GM21576 (cell line): ENCODE data around the gene EFL1.

Experiments used
- ATAC-seq: cut with Tn5 transposase; IDR thresholded peaks from one replicate; pipeline ENCODE4 v1.9.1; 2021; ENCODE audit warnings: mild to moderate bottlenecking, moderate library complexity; ENCODE audit not compliant: unreplicated experiment

The EFL1 gene

DNA sequence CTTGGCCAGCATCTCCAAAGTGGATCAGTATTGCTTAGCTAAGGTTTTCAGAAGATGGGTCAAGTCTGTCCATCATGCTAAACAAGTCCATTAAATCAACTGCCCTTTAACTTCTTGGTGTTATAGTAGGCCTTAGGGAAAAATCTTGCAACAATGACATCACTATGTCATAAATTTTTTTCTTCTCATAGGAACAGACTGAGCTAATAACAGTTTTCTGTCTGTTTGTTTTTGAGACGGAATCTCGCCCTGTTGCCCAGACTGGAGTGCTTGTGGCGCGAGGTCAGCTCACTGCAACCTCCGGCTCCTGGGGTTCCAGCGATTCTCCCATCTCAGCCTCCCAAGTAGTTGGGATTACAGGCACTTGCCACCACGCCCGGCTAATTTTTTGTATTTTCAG lies 94.2 kb downstream of the EFL1 start:
- ATAC-seq: no peak

DNA sequence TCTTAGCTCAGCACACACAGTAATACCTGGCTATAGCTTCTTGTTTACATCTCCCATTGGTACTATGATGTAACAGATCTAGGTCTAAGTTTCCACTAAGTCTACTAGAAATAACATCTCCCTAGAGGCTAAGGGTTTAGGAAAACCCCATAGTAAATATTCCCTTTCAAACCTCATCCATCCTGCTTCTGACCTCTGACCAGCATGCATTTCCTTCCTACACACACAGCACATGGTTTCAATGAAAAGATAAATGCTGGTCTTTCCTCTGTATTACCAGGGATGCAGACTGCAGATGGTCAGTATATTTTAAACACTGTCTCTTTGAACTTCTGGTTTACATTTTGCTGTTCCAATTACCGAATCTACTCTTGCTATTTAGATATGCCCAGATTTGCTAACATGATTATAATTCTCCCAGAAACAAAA lies 96.6 kb downstream of the EFL1 start:
- no peak for ATAC-seq

DNA sequence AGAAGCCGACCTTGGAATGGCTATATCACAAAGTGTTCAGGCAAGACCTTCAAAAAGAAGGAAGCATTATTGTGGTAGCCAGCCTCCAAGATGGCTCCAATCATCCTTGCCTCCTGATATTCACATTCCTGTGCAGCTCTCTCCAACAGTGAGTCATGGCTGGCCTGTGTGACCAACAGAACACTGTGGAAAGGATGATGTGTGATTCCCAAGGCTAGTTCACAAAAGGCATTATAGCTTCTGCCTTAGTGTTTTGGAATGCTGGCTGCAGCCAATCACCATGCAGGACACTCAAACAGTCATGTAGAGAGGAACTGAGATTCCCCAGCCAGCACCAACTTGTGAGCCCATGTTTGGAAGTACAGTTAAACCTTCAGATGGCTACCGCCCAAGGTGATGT lies 102.6 kb downstream of the EFL1 start:
- no peak for ATAC-seq

DNA sequence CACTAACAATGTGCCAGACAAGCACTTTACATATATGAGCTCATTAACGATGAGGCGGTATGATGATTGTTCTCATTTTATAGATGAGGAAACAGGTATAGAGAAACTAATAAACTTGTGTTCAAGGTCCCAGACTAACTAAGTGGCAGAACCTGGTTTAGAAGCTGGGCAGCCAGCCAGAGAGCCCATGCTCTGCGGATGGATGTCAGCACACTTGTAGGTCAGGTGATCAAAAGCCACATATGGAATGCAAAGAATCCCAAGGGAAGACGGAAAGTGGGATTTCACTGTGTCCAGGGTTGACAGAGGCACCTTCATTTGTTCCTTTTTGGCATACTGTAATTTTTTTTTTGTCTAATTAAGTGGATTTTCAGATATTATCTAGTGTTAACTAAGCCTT lies 103.7 kb downstream of the EFL1 start:
- no peak for ATAC-seq

DNA sequence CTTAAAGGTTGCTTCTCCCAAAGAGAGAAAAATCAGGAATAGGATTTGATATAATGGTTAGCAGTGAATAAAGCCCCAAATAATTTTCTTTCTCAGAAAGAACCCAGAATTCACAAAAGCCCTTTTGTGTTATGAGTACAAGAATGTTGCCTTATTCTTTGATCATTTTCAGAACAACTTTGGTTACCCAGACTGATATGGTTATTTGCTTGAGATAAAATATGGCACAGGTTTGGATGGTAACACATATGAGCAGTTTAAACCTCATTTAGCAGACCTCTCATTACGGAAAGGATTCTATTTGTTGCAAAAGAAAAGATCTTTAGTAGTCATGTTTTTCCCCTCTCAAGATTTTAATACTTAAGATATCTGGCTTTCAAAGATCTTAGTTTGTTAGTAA lies 111.9 kb downstream of the EFL1 start:
- no peak for ATAC-seq

DNA sequence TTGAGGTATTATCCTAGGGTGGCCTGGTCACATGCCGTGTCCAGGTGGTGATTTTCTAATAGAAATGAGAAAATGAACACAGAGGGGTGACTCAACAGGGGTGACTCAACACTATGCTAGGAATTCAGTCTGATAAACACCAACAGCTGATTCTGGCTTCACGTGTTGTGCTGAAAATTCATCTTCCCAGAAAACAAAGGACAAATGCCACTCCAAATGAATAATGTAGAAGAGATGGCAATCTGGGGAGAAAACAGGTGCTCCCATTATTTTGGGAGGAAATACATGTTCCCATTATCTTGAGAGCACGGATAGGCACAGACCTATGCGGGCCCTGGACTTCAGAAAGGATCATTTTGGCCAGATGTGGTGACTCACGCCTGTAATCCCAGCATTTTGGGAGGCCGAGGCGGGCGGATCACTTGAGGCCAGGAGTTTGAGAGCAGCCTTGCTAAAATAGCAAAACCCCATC lies 115.5 kb downstream of the EFL1 start:
- no peak for ATAC-seq

DNA sequence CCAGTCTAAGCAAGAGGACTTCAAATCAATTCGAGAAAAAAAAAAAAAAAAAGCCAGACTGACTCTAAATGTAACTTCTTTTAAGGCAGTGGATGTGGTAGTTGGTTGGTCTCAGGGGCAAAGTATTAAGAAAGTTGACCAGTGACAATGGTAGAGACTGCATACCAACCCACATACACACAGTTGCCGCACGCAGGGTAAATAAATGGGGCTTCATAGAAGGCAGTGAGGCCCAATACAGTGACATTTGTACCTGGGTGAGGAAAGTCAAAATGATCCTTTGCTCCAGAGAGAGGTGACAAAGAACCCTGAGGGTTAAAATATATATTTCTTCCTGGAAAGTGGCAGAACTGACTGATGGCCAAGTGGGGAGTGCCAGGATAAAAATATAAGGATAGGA lies 116.0 kb downstream of the EFL1 start:
- ATAC-seq: no peak

DNA sequence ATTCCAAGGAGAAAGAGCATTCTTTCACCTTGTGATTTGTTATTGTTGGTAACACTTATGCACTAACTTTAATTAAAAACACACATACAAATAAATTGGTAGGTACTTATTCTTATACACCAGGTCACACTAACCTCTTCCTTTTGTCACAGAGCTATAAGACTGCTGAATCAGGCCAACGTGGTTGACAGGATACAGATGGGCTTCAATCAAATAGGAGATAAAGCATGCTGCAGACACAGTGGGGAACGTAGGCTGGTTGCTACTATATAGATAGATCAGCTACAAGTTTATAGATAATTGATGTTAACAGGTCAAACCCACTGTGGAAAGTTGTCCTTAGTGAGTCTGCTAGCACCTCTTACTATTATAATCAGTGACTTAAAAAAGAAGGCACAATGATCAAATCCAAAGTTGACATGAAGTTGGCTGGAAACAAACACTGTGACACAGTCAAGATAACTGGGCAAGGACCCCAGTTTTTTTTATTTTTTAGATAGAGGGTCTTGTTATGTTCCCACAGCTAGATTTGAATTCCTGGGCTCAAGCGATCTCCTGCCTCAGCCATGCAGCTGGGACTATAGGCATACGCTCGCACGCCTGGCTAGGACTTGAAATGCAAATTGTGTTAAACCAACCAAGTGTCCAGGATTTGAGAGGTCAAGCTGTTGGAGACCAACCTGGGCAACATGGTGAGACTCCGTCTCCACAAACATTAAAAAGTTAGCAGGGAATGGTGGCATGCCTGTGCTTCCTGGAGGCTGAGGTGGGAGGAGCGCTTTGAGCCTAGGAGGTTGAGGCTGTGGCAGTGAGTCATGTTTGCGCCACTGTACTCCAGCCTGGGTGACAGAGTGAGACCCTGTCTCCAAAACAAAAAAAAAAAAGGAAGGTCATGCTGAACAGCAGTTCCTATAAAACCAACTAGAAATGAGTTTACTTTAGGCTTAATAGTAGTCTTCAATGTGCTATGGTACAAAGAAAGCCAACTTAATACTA lies 118.8 kb downstream of the EFL1 start:
- no peak for ATAC-seq

DNA sequence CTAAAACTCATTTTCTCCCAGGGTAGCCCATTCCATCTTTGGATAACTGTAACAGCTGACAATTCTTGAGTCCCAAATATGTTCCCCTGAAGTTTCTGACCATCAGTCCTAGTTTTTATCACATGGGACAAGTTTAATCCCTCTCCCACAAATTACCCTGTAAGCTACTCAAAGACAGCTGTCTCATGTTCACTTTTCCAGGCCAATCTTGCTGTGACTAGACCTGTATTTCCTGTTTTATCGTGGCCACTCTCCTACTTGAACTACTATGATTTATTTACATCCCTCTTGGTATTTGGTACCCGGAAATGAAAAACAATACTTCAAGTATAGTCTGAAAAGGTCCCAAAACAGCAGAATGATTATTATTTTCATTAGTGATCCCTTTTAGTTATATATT lies 121.6 kb downstream of the EFL1 start:
- ATAC-seq: no peak

DNA sequence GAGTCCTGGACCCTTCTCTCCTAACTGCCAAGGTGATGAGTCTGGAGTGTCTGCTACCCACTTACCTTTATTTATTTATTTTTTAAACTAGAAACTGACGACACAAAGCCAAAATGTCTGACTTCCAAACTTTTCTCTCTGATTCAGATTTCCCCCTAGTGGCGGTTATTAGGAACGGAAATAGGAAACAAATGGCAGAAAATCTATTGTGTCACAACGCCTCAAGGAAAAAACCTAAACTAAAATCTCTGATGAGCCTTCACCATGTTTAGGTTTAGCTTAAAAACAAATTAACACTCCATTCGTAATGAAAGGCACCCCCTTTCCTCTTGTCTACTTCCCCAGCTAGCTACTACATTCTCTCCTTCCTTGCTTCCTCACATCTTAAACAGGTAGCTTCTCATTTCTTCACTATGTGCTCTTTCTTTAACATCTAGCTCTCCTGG lies 122.7 kb downstream of the EFL1 start:
- ATAC-seq: no peak

DNA sequence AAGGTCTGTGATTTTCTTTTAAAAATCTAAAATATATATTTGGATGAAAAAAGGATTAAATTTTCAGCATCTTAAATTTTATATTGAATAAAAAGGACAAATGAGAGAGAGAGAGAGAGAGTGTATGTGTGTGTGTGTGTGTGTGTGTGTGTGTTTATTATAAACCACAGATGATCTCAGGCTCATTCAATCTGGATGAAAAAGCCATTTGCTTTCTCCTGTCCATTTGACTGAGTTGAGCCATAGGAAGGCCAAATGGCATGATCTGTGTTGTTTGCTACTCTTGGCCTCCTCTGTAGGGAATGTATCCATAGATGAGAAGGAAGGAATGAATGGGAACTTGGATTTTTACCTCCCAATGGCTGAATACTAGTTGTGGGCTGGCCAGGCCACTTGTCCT lies 124.2 kb downstream of the EFL1 start:
- no peak for ATAC-seq

DNA sequence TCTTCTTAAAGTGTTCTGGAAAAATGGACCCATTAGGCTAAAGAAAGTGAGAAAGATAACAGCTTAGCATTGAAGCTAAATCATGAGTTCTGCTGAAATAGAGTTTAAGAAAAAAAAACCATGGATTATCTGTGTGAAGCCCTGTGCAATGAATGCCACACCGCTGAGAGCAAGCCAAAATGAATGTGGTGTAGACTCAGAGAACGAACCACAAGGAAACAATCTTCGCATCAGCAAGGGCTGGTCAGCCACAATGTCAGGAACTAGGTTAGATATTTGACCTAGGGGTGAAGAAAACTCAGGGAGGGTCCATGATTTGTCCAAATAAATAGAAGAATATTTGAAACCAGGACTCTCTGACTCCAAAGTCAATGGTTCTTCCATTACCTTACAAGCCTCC lies 125.3 kb downstream of the EFL1 start:
- ATAC-seq: no peak

DNA sequence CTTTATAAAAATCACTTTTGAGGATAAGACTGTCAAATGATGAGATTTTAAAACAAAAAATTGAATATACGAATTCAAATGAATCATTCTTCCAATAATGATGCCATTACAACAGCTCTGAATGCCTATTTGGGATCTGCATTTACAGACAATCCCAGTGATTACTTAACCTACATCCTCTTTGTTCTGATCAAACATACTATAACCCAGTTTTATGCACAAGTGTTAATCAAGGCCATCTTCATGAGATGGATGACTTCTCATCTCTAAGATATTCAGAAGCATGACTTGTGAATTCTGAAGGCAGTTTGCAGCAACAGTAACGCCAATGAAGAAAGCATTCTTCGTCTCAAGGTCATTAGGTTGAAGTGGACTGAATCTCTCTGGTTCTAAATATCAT lies 126.4 kb downstream of the EFL1 start:
- ATAC-seq: no peak

DNA sequence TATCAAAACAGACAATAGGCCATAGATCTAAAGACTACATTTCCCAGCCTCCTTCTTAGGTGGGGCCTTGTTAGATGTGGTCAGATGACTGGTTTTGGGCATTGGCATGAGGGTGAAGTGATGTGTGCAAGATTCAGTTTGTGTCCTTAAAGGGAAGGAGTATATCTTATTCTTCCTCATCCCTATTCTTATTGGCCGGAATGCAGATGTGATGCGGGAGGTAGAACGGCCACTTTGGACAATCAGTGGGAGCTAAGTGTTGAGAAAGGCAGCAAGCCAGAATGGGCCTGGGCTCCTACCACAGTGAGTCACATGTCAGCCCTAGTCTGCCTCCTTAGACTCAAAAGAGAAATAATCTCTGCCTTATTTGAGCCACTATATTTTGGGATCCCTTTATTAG lies 126.9 kb downstream of the EFL1 start:
- no peak for ATAC-seq

DNA sequence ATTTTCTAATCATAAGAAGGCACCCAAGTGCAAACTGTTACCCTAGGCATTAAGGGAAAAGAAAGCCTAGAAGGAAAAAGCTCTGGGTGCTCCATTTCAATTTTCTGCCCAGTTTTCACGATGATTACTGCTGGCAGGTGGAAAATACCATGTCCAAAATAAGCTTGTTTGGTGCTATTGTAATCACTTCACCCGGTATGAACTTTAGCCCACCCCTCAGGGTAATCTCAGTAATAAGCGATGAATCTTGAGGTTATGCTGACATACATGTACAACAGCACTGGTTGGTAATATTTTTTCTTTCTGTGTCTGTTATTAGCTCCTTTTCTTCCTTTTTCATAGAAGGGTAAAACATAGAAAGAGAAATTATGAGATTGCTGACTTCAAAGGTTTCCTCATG lies 128.1 kb downstream of the EFL1 start:
- ATAC-seq: no peak

DNA sequence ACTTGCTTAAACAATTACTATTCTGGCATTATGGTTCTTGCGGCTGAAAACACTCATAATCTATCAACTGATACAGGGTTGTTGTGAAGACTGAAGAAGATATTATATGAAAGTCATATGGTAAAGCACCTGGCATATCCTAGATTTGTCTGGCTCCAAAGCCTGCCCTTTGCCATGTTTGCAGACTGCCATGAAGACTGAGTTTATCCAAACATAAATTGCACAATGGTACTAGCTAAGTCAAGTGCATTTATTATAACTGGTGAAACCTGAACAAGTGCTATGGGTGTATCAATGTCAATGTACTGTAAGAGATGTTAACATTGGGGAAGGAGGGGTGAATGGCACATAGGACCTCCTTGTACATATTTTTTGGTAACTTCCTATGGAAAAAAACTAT lies 129.3 kb downstream of the EFL1 start:
- no peak for ATAC-seq

DNA sequence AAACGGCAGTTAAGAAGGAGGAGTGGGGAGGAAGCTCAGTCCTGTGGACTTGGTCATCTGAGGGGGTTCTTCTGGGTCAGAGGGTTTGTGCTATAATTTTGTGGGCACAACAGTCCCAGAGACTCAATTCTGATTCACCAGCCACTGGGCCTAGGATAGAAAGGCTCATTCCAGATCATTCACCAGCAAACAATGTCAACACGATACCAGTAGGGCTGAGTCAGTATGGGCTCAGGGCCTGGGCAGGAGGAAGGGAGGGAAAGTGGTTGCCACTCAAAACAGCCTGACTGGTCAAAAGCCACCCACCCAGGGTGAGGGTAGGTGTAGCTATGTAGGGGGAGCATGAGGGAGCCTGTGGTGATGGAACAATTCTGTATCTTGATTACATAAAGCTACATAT lies 129.8 kb downstream of the EFL1 start:
- ATAC-seq: no peak

DNA sequence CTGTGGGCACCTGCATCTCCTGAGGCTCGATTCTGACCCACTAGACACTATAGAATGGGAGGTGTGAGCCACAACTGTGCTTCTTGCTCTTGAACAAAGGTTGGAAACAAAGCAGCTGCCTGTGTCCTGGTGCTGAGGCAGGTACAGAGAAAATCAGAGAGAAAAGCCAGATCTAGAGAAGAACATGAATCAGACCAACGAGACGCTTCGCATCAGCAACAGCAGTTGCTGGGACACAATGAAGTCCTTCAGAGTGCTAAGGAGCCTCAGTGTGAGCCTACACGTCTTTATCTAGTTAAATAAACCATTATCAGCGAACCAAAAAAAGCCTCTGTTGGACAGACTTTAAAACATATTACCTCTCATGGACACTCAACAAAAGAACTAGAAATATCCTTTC lies 130.4 kb downstream of the EFL1 start:
- ATAC-seq: no peak

DNA sequence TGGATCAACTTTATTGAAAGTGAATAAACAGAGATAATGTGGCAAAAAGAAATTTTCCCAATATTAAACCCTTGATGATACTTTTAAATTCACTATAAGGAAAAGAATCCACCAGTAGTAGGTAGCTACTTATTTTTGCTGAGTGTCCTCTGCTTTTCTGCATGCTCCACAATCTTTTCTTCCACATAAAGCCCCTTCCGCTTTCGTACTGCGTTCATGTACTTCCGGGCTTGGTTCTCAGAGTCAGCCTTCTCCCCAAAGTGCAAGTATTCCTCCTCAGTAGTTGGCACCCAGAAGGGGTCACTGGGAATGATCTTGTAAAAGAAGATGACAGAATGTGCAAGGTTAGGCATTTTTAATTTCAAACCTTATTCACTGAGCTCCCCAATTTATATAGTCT lies 132.3 kb downstream of the EFL1 start:
- no peak for ATAC-seq

DNA sequence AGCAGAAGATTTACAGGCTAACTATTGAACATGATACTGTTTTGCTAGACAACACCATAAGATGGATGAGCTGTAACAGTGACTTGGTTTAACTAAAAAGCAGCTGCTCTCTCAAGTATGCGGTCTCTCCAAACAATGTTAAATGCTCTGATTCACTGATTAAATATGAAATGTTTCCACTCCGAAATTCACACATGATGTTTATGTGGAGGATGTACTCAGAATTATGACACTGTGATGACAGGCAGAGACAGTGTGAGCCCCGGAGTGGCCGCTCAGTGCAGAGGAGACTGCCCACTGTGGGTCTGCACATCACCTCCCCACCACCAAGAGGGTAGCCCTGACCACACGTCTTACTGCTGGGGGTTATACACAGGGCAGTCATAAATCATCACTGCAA lies 132.8 kb downstream of the EFL1 start:
- ATAC-seq: no peak

DNA sequence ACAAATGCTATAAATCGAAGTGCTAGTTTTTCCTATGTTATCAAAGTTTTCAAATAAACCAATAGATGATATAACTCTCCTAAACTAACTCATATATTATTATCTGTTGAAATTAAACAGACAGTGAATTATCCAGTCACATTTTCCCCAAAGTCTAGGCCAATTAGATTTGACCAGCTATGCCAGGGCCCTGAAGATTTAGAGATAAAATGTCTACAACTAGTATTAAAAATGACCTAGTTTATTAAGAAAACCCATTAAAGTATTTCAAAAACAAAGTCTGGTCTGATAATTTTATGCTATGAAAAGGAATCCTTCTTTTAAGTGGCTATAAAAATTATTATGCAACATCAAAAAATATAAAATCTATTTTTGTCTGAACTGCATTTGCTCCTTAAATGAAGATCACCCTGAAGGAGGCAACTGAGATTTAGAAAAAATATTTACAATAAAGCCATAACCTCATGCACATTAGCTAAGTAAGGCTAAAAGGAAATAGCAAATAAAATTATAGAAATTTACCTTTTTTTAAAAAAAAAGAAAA lies 133.3 kb downstream of the EFL1 start:
- ATAC-seq: no peak

DNA sequence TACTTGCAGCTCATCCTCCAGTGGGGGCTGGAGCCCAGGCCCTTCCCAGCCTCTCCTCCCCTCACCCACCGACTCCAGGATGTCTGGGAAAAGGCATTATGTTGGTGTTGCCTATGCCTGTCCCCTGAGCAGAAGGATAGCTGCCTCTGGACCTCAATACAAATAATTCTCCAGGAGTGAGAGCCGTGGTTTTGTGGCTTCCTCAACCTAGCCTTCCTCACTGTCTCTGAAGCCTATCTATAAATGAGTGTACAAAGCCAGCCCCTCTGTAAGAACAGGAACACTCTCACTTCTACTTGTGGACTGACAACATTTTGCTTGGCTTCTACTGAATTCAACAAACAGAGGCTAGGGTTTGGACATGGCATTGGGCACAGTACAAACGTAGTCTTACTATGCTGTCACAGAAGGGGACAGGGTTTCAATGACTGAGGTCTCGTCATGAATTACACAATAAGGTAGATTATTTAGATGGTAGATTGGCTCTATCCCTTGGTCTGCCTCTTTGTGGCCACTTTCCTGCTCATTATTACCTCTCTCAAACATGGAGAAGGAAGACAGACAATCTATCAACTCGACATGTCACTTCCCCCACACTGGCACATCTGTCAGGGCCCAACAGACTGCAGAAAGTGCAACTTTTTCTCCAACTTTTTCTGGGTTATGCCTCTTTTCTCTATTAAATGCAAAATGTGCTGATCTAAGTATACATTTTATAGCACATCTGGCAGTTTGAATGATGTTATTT lies 134.0 kb downstream of the EFL1 start:
- ATAC-seq: no peak
